Fibroblast of lung (primary cell): ENCODE measurements around the gene YAF2. TPM values are rescaled to one million over a fixed set of nuclear protein-coding genes. Genes with fewer than 3 reads are reported as not detected.

Source experiments
- DNase-seq, 2 donors: peaks; one replicate each; pipeline versions ENCODE4 v3.0.0 to v3.0.0-alpha.2; 2010; ENCODE audit warnings: low read depth in 2 of 2
- H2AFZ ChIP-seq: 2 replicates; pipeline ENCODE4 v1.5.1; 2012; ENCODE audit warnings: low read length, control low read depth, inconsistent platforms
- H3K27ac ChIP-seq: 2 replicates; pipeline ENCODE4 v1.5.1; 2011; ENCODE audit warnings: low read length, control low read depth; ENCODE audit not compliant: insufficient read depth
- H3K27me3 ChIP-seq: 2 replicates; pipeline ENCODE4 v1.5.1; 2011; ENCODE audit warnings: mild to moderate bottlenecking, low read length; ENCODE audit not compliant: control insufficient read depth, insufficient read depth
- H3K36me3 ChIP-seq: 2 replicates; pipeline ENCODE4 v1.5.1; 2011; ENCODE audit warnings: low read length; ENCODE audit not compliant: control insufficient read depth, insufficient read depth
- H3K4me1 ChIP-seq: 2 replicates; pipeline ENCODE4 v1.5.1; 2011; ENCODE audit warnings: low read length; ENCODE audit not compliant: control insufficient read depth, insufficient read depth; ENCODE audit errors: extremely low read depth
- H3K4me2 ChIP-seq: 2 replicates; pipeline ENCODE4 v1.5.1; 2011; ENCODE audit warnings: low read length, control low read depth; ENCODE audit not compliant: insufficient read depth; ENCODE audit errors: extremely low read depth
- H3K4me3 ChIP-seq, 4 experiments: fragments of 200-600 bp in 1 of 4; sonication (generic) in 1 of 4; replicated peaks in 1 of 4; 2 replicates each; pipeline ENCODE4 v1.5.1; 2011 to 2016; ENCODE audit warnings: low read length in 4 of 4, low read depth in 3 of 4, mild to moderate bottlenecking in 3 of 4, control low read depth in 2 of 4, inconsistent platforms in 1 of 4, mixed read lengths in 1 of 4; ENCODE audit not compliant: insufficient read depth in 1 of 4; ENCODE audit errors: control extremely low read depth in 1 of 4
- H3K79me2 ChIP-seq: 2 replicates; pipeline ENCODE4 v1.5.1; 2012; ENCODE audit warnings: mild to moderate bottlenecking, low read length, inconsistent platforms; ENCODE audit not compliant: control insufficient read depth, insufficient read depth
- H3K9ac ChIP-seq: 2 replicates; pipeline ENCODE4 v1.5.1; 2011; ENCODE audit warnings: mild to moderate bottlenecking, low read length, control low read depth; ENCODE audit not compliant: insufficient read depth
- H3K9me3 ChIP-seq: 2 replicates; pipeline ENCODE4 v1.5.1; 2012; ENCODE audit warnings: low read depth, low read length; ENCODE audit not compliant: control insufficient read depth, insufficient read depth
- H4K20me1 ChIP-seq: 2 replicates; pipeline ENCODE4 v1.5.1; 2011; ENCODE audit warnings: low read length; ENCODE audit not compliant: control insufficient read depth, insufficient read depth; ENCODE audit errors: extremely low read depth
- CTCF ChIP-seq, 2 donors: IDR thresholded peaks in 1 of 2; conservative IDR thresholded peaks in 1 of 2; 1 replicate in 1 of 2; 2 replicates in 1 of 2; pipeline ENCODE4 v1.5.1; 2011 to 2012; ENCODE audit warnings: low read length in 2 of 2, control low read depth in 1 of 2, inconsistent platforms in 1 of 2, low read depth in 1 of 2, mild to moderate bottlenecking in 1 of 2
- EZH2 ChIP-seq: IDR thresholded peaks from 2 replicates; pipeline ENCODE4 v1.5.1; 2012; ENCODE audit warnings: low read length, control low read depth, mild to moderate bottlenecking; ENCODE audit errors: missing control alignments
- polyA plus RNA-seq, 2 donors: library from polyadenylated mRNA; depleted of rRNA in 1 of 2; stranded (reverse) in 1 of 2; unstranded in 1 of 2; fragments of >200 nt; gene quantifications; 2 replicates each; pipeline ENCODE4 v1.2.1, GENCODE V29; 2011 to 2012; ENCODE audit warnings: missing spikeins in 1 of 2
- total RNA-seq: library from RNA; depleted of rRNA; stranded (reverse); fragments of >200 nt; gene quantifications from 2 replicates; pipeline ENCODE4 v1.2.1, GENCODE V29; 2014

Gene YAF2
- total and polyA plus RNA-seq, 2 donors (not counting 1 experiment from before 2014, with no cell fraction given) = 18.0 to 25.2 TPM

GRCh38 chr12:42118136-42118879 lies 119.7 kb downstream of the YAF2 start:
- Histone ChIP-seq H2AFZ (no peak overlapping the region), H3K4me1 (peaks cover 2% of the 10 kb centered on the region), H3K4me3 (no peak overlapping the region), H3K27me3 (no peaks in the 10 kb centered on the region), H4K20me1 (no peaks in the 10 kb centered on the region), H3K9me3 (no peaks in the 10 kb centered on the region), H3K4me2 (no peak overlapping the region), H3K79me2 (peaks cover 2% of the 10 kb centered on the region), H3K9ac (no peak overlapping the region), H3K27ac (peak overlapping the region; percentile 72), H3K36me3 (no peaks in the 10 kb centered on the region)
- peak in 1 of 2 donors; percentile 70 for DNase-seq
- TF ChIP-seq EZH2 (no peak), CTCF (conservative IDR thresholded peaks at IDR 0.05 in 1 of 2, IDR thresholded peaks at IDR 0.05 in 1 of 2; ENCODE audit: low read depth in 1 of 2, low read length in 2 of 2) (no peak)

DNA sequence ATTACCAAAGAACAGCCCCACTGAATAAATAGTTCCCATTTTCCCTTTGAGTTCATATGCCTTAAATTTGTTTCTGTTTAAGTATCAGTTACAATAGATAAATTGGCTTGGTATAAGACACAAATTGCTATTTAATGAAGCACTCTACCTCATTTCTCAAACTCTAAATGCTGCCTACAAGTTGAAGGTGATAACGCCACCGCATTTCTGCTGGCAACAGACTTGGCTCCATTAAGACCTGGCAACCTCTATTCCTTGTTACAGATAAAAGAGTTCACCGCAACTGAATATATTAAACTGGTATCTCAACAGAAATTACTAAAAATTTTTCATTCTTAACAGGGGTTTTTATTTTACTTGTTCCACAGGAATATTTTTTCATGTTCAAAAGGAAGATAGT lies 129.0 kb downstream of the YAF2 start:
- DNase-seq = peak in 1 of 2 donors; percentile 64
- TF ChIP-seq EZH2 (no peak), CTCF (conservative IDR thresholded peaks at IDR 0.05 in 1 of 2, IDR thresholded peaks at IDR 0.05 in 1 of 2; ENCODE audit: low read depth in 1 of 2, low read length in 2 of 2) (no peak)

More for the DNA sequence above, 129.0 kb downstream of the YAF2 start:
- H4K20me1 ChIP-seq = no peaks in the 10 kb centered on the region
- H3K36me3 ChIP-seq = no peaks in the 10 kb centered on the region
- no peak overlapping the region for H3K4me2 ChIP-seq
- H3K27me3 ChIP-seq = no peaks in the 10 kb centered on the region
- no peak overlapping the region for H3K9ac ChIP-seq
- H3K9me3 ChIP-seq = no peaks in the 10 kb centered on the region
- no peak overlapping the region for H3K27ac ChIP-seq
- no peak overlapping the region for H3K4me3 ChIP-seq
- H3K4me1 ChIP-seq = no peaks in the 10 kb centered on the region
- no peak overlapping the region for H2AFZ ChIP-seq
- H3K79me2 ChIP-seq = no peaks in the 10 kb centered on the region

Other genes starting within 250 kb of the YAF2 start
- 10.5 and 10.7 TPM in 2 replicates for gene GXYLT1, start 93.4 kb downstream of the YAF2 start, total RNA-seq
- 14.6 and 14.8 TPM in 2 replicates for gene GXYLT1, start 93.4 kb downstream of the YAF2 start, polyA plus RNA-seq
- gene ZCRB1, start 87.8 kb upstream of the YAF2 start, total RNA-seq = 31.2 and 32.1 TPM in 2 replicates
- 64.4 and 78.0 TPM in 2 replicates for gene ZCRB1, start 87.8 kb upstream of the YAF2 start, polyA plus RNA-seq
- gene PPHLN1, start 87.9 kb upstream of the YAF2 start, total RNA-seq = 43.1 and 47.6 TPM in 2 replicates
- 90.7 and 91.4 TPM in 2 replicates for gene PPHLN1, start 87.9 kb upstream of the YAF2 start, polyA plus RNA-seq